ENCODE data around the gene MARCKS. TPM values are rescaled to one million over a fixed set of nuclear protein-coding genes. Genes with fewer than 3 reads are reported as not detected.

Gene MARCKS
- polyA plus RNA-seq, 1 experiment, result 127 TPM

DNA sequence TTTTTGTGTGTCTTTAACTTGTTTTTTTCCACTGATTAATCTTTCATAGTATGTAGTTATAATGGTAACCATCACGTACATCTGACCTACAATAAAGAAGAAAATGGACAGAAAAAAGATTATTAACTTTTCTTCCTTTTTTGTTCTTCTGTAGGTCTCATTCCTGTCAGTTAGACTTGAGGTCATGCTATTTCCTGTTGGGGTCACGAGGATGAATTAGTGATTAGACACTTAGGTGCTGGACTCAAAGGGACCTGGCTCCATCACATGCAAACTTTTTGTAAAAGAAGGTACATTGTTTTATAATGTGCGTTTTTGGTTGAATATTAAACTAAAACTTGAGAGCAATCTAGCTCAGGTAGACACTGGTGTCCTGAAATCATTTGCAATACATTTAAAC, 14.8 kb downstream of the MARCKS start:
- no peaks in the 10 kb centered on the region for H3K9me3 ChIP-seq (ENCODE audit: control insufficient read depth, insufficient read depth, low read length)
- no peak overlapping the region for H3K4me3 ChIP-seq (ENCODE audit: low read depth, low read length)
- CTCF ChIA-PET, result no interaction called here

DNA sequence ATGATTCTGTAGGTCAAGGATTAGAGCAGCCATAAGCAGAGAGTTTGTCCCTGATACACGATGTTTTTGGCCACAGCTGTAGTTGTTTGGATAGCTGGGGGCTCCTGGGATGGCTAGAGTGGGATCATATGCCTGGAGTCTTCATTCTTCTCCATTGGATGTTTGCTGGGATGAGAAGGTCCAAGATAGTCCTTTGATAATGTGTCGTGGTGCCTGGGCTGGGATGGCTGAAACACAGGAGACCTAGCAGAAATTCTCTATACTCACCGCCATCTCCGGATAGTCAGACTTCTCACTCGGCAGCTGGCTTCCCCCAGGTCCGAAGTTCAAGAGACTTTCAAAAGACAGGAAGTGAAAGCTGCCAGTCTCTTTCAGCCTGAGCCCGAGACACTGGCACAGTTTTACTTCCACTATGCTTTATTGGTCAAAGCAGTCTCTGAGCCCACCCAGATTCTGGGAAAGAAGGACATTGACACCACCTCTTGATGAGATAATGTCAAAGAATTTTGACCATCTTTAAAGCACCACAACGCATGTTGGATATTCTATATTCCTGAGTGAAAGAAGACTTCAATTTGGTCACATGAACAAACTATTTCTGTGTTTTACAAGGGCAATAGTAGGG, 16.0 kb downstream of the MARCKS start:
- TF ChIP-seq, protein P1, sequence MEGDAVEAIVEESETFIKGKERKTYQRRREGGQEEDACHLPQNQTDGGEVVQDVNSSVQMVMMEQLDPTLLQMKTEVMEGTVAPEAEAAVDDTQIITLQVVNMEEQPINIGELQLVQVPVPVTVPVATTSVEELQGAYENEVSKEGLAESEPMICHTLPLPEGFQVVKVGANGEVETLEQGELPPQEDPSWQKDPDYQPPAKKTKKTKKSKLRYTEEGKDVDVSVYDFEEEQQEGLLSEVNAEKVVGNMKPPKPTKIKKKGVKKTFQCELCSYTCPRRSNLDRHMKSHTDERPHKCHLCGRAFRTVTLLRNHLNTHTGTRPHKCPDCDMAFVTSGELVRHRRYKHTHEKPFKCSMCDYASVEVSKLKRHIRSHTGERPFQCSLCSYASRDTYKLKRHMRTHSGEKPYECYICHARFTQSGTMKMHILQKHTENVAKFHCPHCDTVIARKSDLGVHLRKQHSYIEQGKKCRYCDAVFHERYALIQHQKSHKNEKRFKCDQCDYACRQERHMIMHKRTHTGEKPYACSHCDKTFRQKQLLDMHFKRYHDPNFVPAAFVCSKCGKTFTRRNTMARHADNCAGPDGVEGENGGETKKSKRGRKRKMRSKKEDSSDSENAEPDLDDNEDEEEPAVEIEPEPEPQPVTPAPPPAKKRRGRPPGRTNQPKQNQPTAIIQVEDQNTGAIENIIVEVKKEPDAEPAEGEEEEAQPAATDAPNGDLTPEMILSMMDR (IDR thresholded peaks at IDR 0.05; ENCODE audit: low read depth, low read length), result no peak
- Histone ChIP-seq H3K4me3 (ENCODE audit: low read depth, low read length) (no peak overlapping the region), H3K27ac (ENCODE audit: low read depth, low read length) (no peak overlapping the region), H3K27me3 (ENCODE audit: control insufficient read depth, insufficient read depth, low read length) (no peaks in the 10 kb centered on the region), H3K9me3 (ENCODE audit: control insufficient read depth, insufficient read depth, low read length) (no peaks in the 10 kb centered on the region)
- no peak for DNase-seq (ENCODE audit: low read depth, low spot score)
- CTCF ChIA-PET, result no interaction called here
- POLR2A ChIA-PET, result no interaction called here

More for the DNA sequence above, 14.8 kb downstream of the MARCKS start:
- H3K27ac ChIP-seq (ENCODE audit: low read depth, low read length), result no peak overlapping the region
- POLR2A ChIA-PET, result no interaction called here
- H3K27me3 ChIP-seq (ENCODE audit: control insufficient read depth, insufficient read depth, low read length), result no peaks in the 10 kb centered on the region
- no peak for DNase-seq (ENCODE audit: low read depth, low spot score)
- TF ChIP-seq, protein P1 (IDR thresholded peaks at IDR 0.05; ENCODE audit: low read depth, low read length), result no peak

DNA sequence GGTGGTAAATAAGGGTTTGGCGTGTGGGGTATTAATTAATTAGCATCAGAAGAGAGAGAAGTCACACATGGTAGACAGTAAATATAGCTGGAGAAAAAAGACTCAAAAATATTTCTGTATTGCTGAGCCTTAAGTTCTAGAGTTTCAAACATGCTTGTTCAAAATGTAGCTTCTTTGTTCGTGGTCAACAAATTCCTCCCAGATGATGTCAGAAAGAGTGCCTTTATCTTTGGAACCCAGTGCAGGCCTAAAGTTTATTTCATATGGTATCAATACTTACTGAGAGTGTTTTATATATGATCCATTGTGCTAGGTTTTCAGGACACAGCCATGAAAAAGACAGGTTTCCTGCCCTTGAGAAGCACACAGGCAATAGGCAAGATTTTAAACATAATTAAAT, 18.3 kb downstream of the MARCKS start:
- TF ChIP-seq, protein P1 (IDR thresholded peaks at IDR 0.05; ENCODE audit: low read depth, low read length), result no peak
- no peak for DNase-seq (ENCODE audit: low read depth, low spot score)
- Histone ChIP-seq H3K27ac (ENCODE audit: low read depth, low read length) (no peak overlapping the region), H3K9me3 (ENCODE audit: control insufficient read depth, insufficient read depth, low read length) (no peaks in the 10 kb centered on the region), H3K4me3 (ENCODE audit: low read depth, low read length) (no peak overlapping the region), H3K27me3 (ENCODE audit: control insufficient read depth, insufficient read depth, low read length) (no peaks in the 10 kb centered on the region)
- ChIA-PET CTCF (interaction anchor here (1.1 kb wide), 1 partner anchor 17 kb away, joined by 3 read pairs; no protein-coding TSS in a partner anchor), POLR2A (no interaction called here)

GRCh38 chr6:113876695-113877094, 19.6 kb downstream of the MARCKS start:
- no peak for DNase-seq (ENCODE audit: low read depth, low spot score)
- H3K27ac ChIP-seq (ENCODE audit: low read depth, low read length), result no peak overlapping the region
- no peaks in the 10 kb centered on the region for H3K27me3 ChIP-seq (ENCODE audit: control insufficient read depth, insufficient read depth, low read length)
- TF ChIP-seq, protein P1 (IDR thresholded peaks at IDR 0.05; ENCODE audit: low read depth, low read length), result no peak
- ChIA-PET POLR2A (no interaction called here), CTCF (no interaction called here)
- no peaks in the 10 kb centered on the region for H3K9me3 ChIP-seq (ENCODE audit: control insufficient read depth, insufficient read depth, low read length)
- H3K4me3 ChIP-seq (ENCODE audit: low read depth, low read length), result no peak overlapping the region

DNA sequence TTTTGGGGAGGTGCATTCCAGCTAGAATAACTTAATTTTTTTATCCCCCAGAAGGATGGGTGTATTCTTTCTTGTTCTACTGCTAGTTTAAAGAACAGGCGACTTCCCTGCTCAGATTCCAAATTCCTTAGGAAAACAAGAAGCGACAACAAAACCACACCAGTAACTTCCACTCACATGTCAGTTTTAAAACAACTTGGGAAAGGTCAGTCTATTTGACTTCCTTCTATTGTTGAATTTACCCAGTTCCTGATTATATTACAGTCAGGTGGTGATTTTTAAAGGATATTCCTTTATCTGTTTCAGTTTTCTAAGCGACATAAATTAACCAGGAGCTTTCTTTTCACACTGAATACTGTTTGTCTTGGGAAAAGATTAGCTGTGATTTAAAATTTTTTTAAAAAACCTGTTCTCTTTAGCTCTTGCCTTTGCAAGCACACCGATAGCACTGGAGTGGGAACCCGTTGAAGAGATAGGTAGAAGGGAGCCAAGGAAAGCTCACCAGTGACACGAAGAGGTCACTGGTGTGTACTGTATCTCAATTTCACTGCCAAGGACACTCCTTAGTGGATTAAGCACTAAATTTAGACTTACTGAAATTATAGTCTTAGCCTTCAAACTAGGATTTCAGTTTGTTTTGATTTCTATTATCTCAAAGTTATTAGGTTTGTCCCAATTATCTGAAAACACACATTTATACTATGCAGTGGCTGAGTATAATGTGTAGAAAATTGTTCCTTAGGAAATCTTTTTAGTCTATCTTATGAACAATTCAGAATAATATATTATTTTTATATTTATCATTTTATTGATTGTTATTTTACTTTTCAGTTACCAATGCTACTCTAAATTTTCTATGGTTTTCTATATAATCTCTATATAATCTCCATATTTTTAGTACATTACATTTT, 22.3 kb downstream of the MARCKS start:
- TF ChIP-seq, protein P1 (IDR thresholded peaks at IDR 0.05; ENCODE audit: low read depth, low read length), result peak; percentile 78
- Histone ChIP-seq H3K27ac (ENCODE audit: low read depth, low read length) (no peak overlapping the region), H3K9me3 (ENCODE audit: control insufficient read depth, insufficient read depth, low read length) (no peaks in the 10 kb centered on the region), H3K27me3 (ENCODE audit: control insufficient read depth, insufficient read depth, low read length) (no peaks in the 10 kb centered on the region), H3K4me3 (ENCODE audit: low read depth, low read length) (no peak overlapping the region)
- no peak for DNase-seq (ENCODE audit: low read depth, low spot score)
- ChIA-PET POLR2A (interaction anchor here (0.5 to 1.0 kb wide), 2 partner anchors 21 to 510 kb away, joined by 4 to 5 read pairs; no protein-coding TSS in a partner anchor), CTCF (interaction anchor here (0.6 to 1.5 kb wide), 28 partner anchors 9 to 1376 kb away, joined by 3 to 11 read pairs (median 3); no protein-coding TSS in a partner anchor)
